ENCODE measurements around the gene FDX1.

- TF ChIP-seq EZH2phosphoT487 (IDR thresholded peaks at IDR 0.05; ENCODE audit: low read depth, severe bottlenecking, unreplicated experiment) (no peak), CTCF (IDR thresholded peaks at IDR 0.05; ENCODE audit: poor library complexity) (no peak)
Observed at GRCh38 chr11:110486156-110486555, 56.4 kb downstream of the FDX1 start.

All from hepatocyte (in vitro differentiated cells).